ENCODE data around the gene MIS18A. TPM values are rescaled to one million over a fixed set of nuclear protein-coding genes. Genes with fewer than 3 reads are reported as not detected.
"Not testable (repeated sequence)": the region's sequence is repeated elsewhere in the genome, so short reads cannot be mapped to it uniquely, and the experiment has no call there.

The MIS18A gene
- total and polyA plus RNA-seq, 4 experiments from 2014 or later, result 6.7 to 10.8 (median 9.5) TPM

GRCh38 chr21:32270748-32271147 lies 8.1 kb downstream of the MIS18A start:
- Mint-ChIP-seq H3K9me3 (no peaks in the 10 kb centered on the region), H3K27ac (no peak overlapping the region)

GRCh38 chr21:32265321-32265720 lies 13.5 kb downstream of the MIS18A start:
- H3K4me1 ChIP-seq (ENCODE audit: insufficient read depth, low read length); H3K27ac Mint-ChIP-seq; DNase-seq; H3K4me3 Mint-ChIP-seq; H3K9me3 ChIP-seq (ENCODE audit: control insufficient read depth in 1 of 2, low read length in 2 of 2); H3K27me3 Mint-ChIP-seq; H3K9me3 Mint-ChIP-seq; H3K4me3 ChIP-seq (ENCODE audit: low read length in 2 of 2); POLR2A ChIA-PET (ENCODE audit: partially characterized antibody); CTCF ChIA-PET (ENCODE audit: partially characterized antibody); intact Hi-C loops (cut with micrococcal nuclease); H3K36me3 ChIP-seq (ENCODE audit: insufficient read depth, low read length); H3K27ac ChIP-seq (ENCODE audit: low read depth, low read length); H3K4me1 Mint-ChIP-seq; H3K27me3 ChIP-seq (ENCODE audit: insufficient read depth, low read length): not testable (repeated sequence)
- peaks cover 19 to 32% of the 10 kb centered on the region in 2 donors for H3K36me3 Mint-ChIP-seq

More at GRCh38 chr21:32270748-32271147, 8.1 kb downstream of the MIS18A start:
- Histone ChIP-seq H3K4me3 (ENCODE audit: low read length in 2 of 2) (no peak overlapping the region), H3K27me3 (ENCODE audit: insufficient read depth, low read length) (no peaks in the 10 kb centered on the region), H3K27ac (ENCODE audit: low read depth, low read length) (no peak overlapping the region), H3K36me3 (ENCODE audit: insufficient read depth, low read length) (peaks cover 4% of the 10 kb centered on the region), H3K9me3 (ENCODE audit: control insufficient read depth in 1 of 2, low read length in 2 of 2) (no peaks in the 10 kb centered on the region), H3K4me1 (ENCODE audit: insufficient read depth, low read length) (no peaks in the 10 kb centered on the region)
- intact Hi-C loops (cut with micrococcal nuclease), result no loop called here
- CTCF ChIA-PET (ENCODE audit: partially characterized antibody), result no interaction called here
- H3K4me3 Mint-ChIP-seq, result no peak overlapping the region
- H3K4me1 Mint-ChIP-seq, result peaks cover 2 to 5% (median 3%) of the 10 kb centered on the region in 4 donors
- no peak for DNase-seq
- POLR2A ChIA-PET (ENCODE audit: partially characterized antibody), result no interaction called here
- H3K36me3 Mint-ChIP-seq, result peaks cover 32 to 55% of the 10 kb centered on the region in 2 donors
- no peaks in the 10 kb centered on the region for H3K27me3 Mint-ChIP-seq

- POLR2A ChIA-PET (ENCODE audit: partially characterized antibody), result no interaction called here
- H3K27me3 ChIP-seq (ENCODE audit: insufficient read depth, low read length), result peaks cover 3% of the 10 kb centered on the region
- no peak for DNase-seq
- Mint-ChIP-seq H3K27ac (no peak overlapping the region), H3K27me3 (peaks cover 0 to 4% of the 10 kb centered on the region in 2 donors), H3K4me1 (no peaks in the 10 kb centered on the region), H3K4me3 (no peak overlapping the region), H3K9me3 (no peaks in the 10 kb centered on the region), H3K36me3 (peaks cover 5 to 7% of the 10 kb centered on the region in 2 donors)
- CTCF ChIA-PET (ENCODE audit: partially characterized antibody), result no interaction called here
- no peak overlapping the region for H3K27ac ChIP-seq (ENCODE audit: low read depth, low read length)
- H3K9me3 ChIP-seq (ENCODE audit: control insufficient read depth in 1 of 2, low read length in 2 of 2), result no peaks in the 10 kb centered on the region
- peaks cover 3% of the 10 kb centered on the region for H3K36me3 ChIP-seq (ENCODE audit: insufficient read depth, low read length)
- intact Hi-C loops (cut with micrococcal nuclease), result no loop called here
- H3K4me3 ChIP-seq (ENCODE audit: low read length in 2 of 2), result no peak overlapping the region
- H3K4me1 ChIP-seq (ENCODE audit: insufficient read depth, low read length), result no peaks in the 10 kb centered on the region
These were observed 16.9 kb downstream of the MIS18A start for GRCh38 chr21:32261929-32262328.

GRCh38 chr21:32260130-32260529 lies 18.7 kb downstream of the MIS18A start:
- Mint-ChIP-seq H3K4me3 (no peak overlapping the region), H3K27me3 (peaks cover 8 to 10% of the 10 kb centered on the region in 2 donors), H3K9me3 (no peaks in the 10 kb centered on the region), H3K27ac (no peak overlapping the region), H3K4me1 (no peaks in the 10 kb centered on the region), H3K36me3 (no peaks in the 10 kb centered on the region)
- Histone ChIP-seq H3K36me3 (ENCODE audit: insufficient read depth, low read length) (no peaks in the 10 kb centered on the region), H3K9me3 (ENCODE audit: control insufficient read depth in 1 of 2, low read length in 2 of 2) (no peaks in the 10 kb centered on the region), H3K4me3 (ENCODE audit: low read length in 2 of 2) (no peak overlapping the region), H3K27me3 (ENCODE audit: insufficient read depth, low read length) (peaks cover 4% of the 10 kb centered on the region), H3K27ac (ENCODE audit: low read depth, low read length) (no peak overlapping the region), H3K4me1 (ENCODE audit: insufficient read depth, low read length) (no peaks in the 10 kb centered on the region)
- intact Hi-C loops (cut with micrococcal nuclease), result no loop called here
- ChIA-PET POLR2A (ENCODE audit: partially characterized antibody) (no interaction called here), CTCF (ENCODE audit: partially characterized antibody) (no interaction called here)
- no peak for DNase-seq

- H3K4me1 ChIP-seq (ENCODE audit: insufficient read depth, low read length); H3K27me3 ChIP-seq (ENCODE audit: insufficient read depth, low read length); H3K27ac ChIP-seq (ENCODE audit: low read depth, low read length); POLR2A ChIA-PET (ENCODE audit: partially characterized antibody); H3K4me3 ChIP-seq (ENCODE audit: low read length in 2 of 2); H3K9me3 ChIP-seq (ENCODE audit: control insufficient read depth in 1 of 2, low read length in 2 of 2); H3K9me3 Mint-ChIP-seq; H3K4me3 Mint-ChIP-seq; H3K36me3 ChIP-seq (ENCODE audit: insufficient read depth, low read length); H3K4me1 Mint-ChIP-seq; H3K36me3 Mint-ChIP-seq; DNase-seq: not testable (repeated sequence)
- H3K27me3 Mint-ChIP-seq, result peaks cover 8 to 14% of the 10 kb centered on the region in 2 donors
- CTCF ChIA-PET (ENCODE audit: partially characterized antibody), result interaction anchor here (0.5 to 2.3 kb wide), 2 partner anchors 393 to 400 kb away, joined by 3 to 6 read pairs; no protein-coding TSS in a partner anchor
- intact Hi-C loops (cut with micrococcal nuclease), result loop anchor here (10.0 kb wide), 1 partner anchor 474 kb away; no protein-coding TSS in a partner anchor
- H3K27ac Mint-ChIP-seq, result peak overlapping the region in 1 of 7 donors; percentile 80
These were observed 20.1 kb downstream of the MIS18A start for GRCh38 chr21:32258786-32259048.

GRCh38 chr21:32257962-32258785 lies 20.7 kb downstream of the MIS18A start:
- intact Hi-C loops (cut with micrococcal nuclease), result loop anchor here (10.0 kb wide), 1 partner anchor 473 kb away; no protein-coding TSS in a partner anchor
- H3K4me3 Mint-ChIP-seq, result no peak overlapping the region
- peak in 3 of 5 donors; percentile 14 to 19 (median 16) for DNase-seq
- no peaks in the 10 kb centered on the region for H3K4me1 Mint-ChIP-seq
- H3K4me1 ChIP-seq (ENCODE audit: insufficient read depth, low read length), result no peaks in the 10 kb centered on the region
- ChIA-PET CTCF (ENCODE audit: partially characterized antibody) (interaction anchor here (1.1 to 2.3 kb wide), 2 partner anchors 392 to 472 kb away, joined by 3 to 6 read pairs; no protein-coding TSS in a partner anchor), POLR2A (ENCODE audit: partially characterized antibody) (no interaction called here)
- H3K4me3 ChIP-seq (ENCODE audit: low read length in 2 of 2), result no peak overlapping the region
- peak overlapping the region in 2 of 7 donors; percentile 32 to 80 for H3K27ac Mint-ChIP-seq
- H3K9me3 Mint-ChIP-seq, result no peaks in the 10 kb centered on the region
- H3K27ac ChIP-seq (ENCODE audit: low read depth, low read length), result no peak overlapping the region
- H3K36me3 Mint-ChIP-seq, result no peaks in the 10 kb centered on the region
- H3K9me3 ChIP-seq (ENCODE audit: control insufficient read depth in 1 of 2, low read length in 2 of 2), result no peaks in the 10 kb centered on the region
- H3K27me3 ChIP-seq (ENCODE audit: insufficient read depth, low read length), result peaks cover 4% of the 10 kb centered on the region
- peaks cover 8 to 14% of the 10 kb centered on the region in 2 donors for H3K27me3 Mint-ChIP-seq
- H3K36me3 ChIP-seq (ENCODE audit: insufficient read depth, low read length), result no peaks in the 10 kb centered on the region

GRCh38 chr21:32256873-32257620 lies 21.8 kb downstream of the MIS18A start:
- Mint-ChIP-seq H3K27me3 (peaks cover 8 to 15% of the 10 kb centered on the region in 2 donors), H3K36me3 (no peaks in the 10 kb centered on the region), H3K4me3 (no peak overlapping the region), H3K9me3 (no peaks in the 10 kb centered on the region), H3K27ac (no peak overlapping the region), H3K4me1 (no peaks in the 10 kb centered on the region)
- Histone ChIP-seq H3K9me3 (ENCODE audit: control insufficient read depth in 1 of 2, low read length in 2 of 2) (no peaks in the 10 kb centered on the region), H3K4me3 (ENCODE audit: low read length in 2 of 2) (no peak overlapping the region), H3K4me1 (ENCODE audit: insufficient read depth, low read length) (no peaks in the 10 kb centered on the region), H3K27me3 (ENCODE audit: insufficient read depth, low read length) (peaks cover 4% of the 10 kb centered on the region), H3K36me3 (ENCODE audit: insufficient read depth, low read length) (no peaks in the 10 kb centered on the region), H3K27ac (ENCODE audit: low read depth, low read length) (no peak overlapping the region)
- POLR2A ChIA-PET (ENCODE audit: partially characterized antibody), result no interaction called here
- no peak for DNase-seq
- CTCF ChIA-PET (ENCODE audit: partially characterized antibody), result interaction anchor here (1.1 to 2.3 kb wide), 3 partner anchors 389 to 471 kb away, joined by 3 to 6 read pairs (median 3); no protein-coding TSS in a partner anchor
- intact Hi-C loops (cut with micrococcal nuclease), result loop anchor here (10.0 kb wide), 1 partner anchor 472 kb away; no protein-coding TSS in a partner anchor
